IPS DF 6.9 (cell line): ENCODE data around the gene SGPL1.

Experiments used
- DNase-seq: peaks from one replicate; pipeline ENCODE4 v3.0.0-alpha.2; 2013; ENCODE audit warnings: low read depth, low spot score
- H3K27ac ChIP-seq: one replicate; pipeline ENCODE4 v1.5.1; 2013; ENCODE audit warnings: low read length, control low read depth
- H3K27me3 ChIP-seq: 2 replicates; pipeline ENCODE4 v1.6.1; 2013; ENCODE audit warnings: mild to moderate bottlenecking, low read length; ENCODE audit not compliant: control insufficient read depth, insufficient read depth
- H3K36me3 ChIP-seq: 2 replicates; pipeline ENCODE4 v1.6.1; 2013; ENCODE audit warnings: low read length; ENCODE audit not compliant: control insufficient read depth, insufficient read depth
- H3K4me1 ChIP-seq: 2 replicates; pipeline ENCODE4 v1.6.1; 2013; ENCODE audit warnings: low read length; ENCODE audit not compliant: control insufficient read depth, insufficient read depth
- H3K4me3 ChIP-seq: 2 replicates; pipeline ENCODE4 v1.5.1; 2013; ENCODE audit warnings: mild to moderate bottlenecking, low read length
- H3K9me3 ChIP-seq: 2 replicates; pipeline ENCODE4 v1.6.1; 2013; ENCODE audit warnings: low read length, inconsistent platforms; ENCODE audit not compliant: control insufficient read depth, insufficient read depth
- WGBS: extraction: QIAGEN DNeasy Blood & Tissue Kit; methylation state at CpG from one replicate; pipeline ENCODE4 v1.1.7; 2013; ENCODE audit warnings: mixed read lengths, missing lambda C conversion rate; ENCODE audit not compliant: insufficient read length, insufficient coverage; 5-methylcytosine and 5-hydroxymethylcytosine counted together

Gene SGPL1

DNA sequence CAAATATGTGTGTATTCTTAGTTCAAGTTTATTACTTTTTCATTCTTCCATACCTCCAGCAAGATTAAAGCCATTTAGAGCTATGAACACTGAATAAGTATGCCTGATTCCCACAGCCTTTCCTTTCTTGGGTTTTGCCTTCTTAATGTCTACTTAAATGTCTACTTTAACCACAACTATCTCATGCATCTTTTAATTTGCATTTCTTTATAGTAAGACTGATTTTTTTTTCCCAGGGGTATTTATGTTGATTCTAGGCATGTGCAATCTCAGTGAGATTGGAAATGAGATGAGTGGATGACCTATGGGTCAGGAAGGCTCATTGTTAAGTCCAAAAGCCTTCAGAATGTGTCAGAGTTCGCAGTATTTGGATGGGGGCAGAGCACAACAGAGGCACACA lies 69.0 kb downstream of the SGPL1 start:
- no peaks in the 10 kb centered on the region for H3K9me3 ChIP-seq
- no CpG with 5 or more reads among the region's 1 CpG for WGBS
- H3K27me3 ChIP-seq = no peaks in the 10 kb centered on the region
- DNase-seq = no peak
- no peak overlapping the region for H3K27ac ChIP-seq
- peaks cover 2% of the 10 kb centered on the region; the same call in 1 of the 2 replicates for H3K4me1 ChIP-seq
- no peak overlapping the region for H3K4me3 ChIP-seq
- H3K36me3 ChIP-seq = no peaks in the 10 kb centered on the region

DNA sequence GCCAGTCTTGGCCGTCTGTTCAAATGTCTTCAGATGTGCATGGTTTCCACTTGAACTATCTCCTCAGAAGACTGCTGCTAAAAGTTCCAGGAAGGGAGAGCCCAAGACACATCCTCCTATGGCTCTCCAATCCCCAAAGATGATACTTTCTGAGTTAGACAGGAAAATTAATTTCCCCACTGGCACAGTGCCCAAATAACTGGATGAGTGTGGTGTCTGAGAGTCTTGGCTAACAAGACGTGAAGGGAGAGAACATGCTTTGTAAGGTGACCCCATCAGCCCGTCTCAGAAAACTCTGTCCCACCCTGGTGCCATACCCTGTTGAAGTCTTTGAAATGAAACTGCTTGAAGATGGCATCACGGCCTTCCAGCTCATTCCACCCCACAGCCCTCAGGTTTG lies 69.7 kb downstream of the SGPL1 start:
- peaks cover 2% of the 10 kb centered on the region; the same call in 1 of the 2 replicates for H3K4me1 ChIP-seq
- H3K27me3 ChIP-seq = no peaks in the 10 kb centered on the region
- no peak for DNase-seq
- no peak overlapping the region for H3K27ac ChIP-seq
- no peaks in the 10 kb centered on the region for H3K9me3 ChIP-seq
- no CpG with 5 or more reads among the region's 4 CpGs for WGBS
- no peaks in the 10 kb centered on the region for H3K36me3 ChIP-seq
- H3K4me3 ChIP-seq = no peak overlapping the region

DNA sequence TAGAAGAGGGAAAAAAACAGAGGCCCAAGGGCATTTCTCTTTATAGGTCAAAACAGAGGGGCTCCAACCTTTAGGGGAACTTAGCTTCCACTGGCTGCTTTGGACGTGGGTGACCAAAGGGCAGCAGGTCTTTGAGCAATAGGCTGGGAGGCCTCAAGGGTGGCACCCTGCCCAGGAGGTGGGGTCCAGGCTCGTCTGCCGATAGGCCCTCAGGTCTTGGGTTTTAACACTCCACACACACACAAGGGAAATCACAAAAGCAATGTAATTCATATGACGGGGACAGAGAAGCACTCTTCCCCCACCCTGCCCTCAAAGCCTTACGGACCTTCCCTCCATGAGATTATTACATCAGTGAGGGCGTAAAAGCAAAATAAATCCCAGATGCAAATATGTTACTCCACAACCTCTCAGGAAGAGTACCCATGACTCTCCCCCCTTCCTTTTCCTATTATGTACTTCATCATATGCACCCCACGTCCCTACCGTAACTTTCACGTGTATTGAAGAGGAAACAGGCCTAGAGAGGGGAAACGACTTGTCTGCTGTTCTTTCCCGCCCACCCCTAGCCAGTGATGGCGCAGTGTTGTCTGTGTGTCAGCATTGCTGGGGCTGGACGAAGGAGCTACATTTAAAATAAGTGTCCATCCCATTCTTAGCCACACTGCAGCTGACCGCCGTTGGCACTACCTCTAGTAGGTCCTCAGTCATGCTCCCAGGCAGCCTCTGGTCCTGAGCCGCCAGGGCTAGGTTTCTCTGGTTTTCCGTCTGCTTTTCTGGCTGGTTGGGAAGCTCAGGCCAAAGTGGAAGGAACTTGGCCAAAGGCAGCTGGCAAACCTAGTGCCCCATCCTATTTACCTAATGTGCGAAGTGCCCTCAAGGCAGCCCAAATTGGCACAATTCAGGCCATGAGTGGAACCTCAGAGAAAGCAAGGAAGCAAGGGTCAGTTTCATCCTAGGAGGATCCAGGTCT lies 70.5 kb downstream of the SGPL1 start:
- peaks cover 2% of the 10 kb centered on the region; the same call in 1 of the 2 replicates for H3K4me1 ChIP-seq
- no peaks in the 10 kb centered on the region for H3K27me3 ChIP-seq
- no CpG with 5 or more reads among the region's 18 CpGs for WGBS
- no peaks in the 10 kb centered on the region for H3K9me3 ChIP-seq
- DNase-seq = no peak
- no peak overlapping the region for H3K27ac ChIP-seq
- H3K36me3 ChIP-seq = no peaks in the 10 kb centered on the region
- H3K4me3 ChIP-seq = no peak overlapping the region

DNA sequence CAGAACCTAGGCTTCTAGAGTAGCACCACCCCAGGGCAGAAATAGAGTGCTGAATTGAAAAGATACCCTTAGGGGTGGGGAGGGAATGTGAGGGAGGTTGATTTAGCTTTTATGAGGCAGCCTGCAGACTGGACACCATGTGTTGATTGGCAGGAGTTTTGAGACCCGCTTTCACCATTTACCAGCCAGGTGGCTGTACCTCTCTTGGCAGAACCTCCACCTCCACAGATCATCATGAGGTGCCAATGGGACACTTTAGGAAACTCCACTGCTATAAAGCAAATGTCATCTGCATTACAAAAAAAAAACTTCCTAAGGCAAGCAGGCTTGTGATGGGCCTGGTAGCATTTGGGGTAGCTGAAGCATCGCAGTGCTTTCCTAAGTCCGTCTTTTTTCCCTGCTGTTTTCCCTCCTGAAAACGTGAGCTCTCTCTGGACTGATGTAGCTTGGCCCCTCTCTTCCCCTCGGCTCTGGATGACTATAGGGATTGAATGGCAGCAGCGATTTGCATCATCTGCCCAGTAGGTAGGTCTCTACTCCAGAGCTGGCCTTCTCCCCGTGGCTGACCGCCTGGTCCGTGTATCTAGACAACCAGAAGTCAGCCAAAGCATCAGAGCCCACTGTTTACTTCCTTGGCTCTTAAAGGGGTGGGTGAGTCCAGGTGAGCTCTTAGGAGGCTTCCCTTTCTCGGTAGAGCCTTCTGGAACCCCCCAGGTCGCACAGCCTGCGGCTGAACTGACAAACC lies 71.3 kb downstream of the SGPL1 start:
- Histone ChIP-seq H3K27ac (no peak overlapping the region), H3K9me3 (no peaks in the 10 kb centered on the region)
- WGBS = no CpG with 5 or more reads among the region's 12 CpGs

GRCh38 chr10:70887804-70888800 lies 72.4 kb downstream of the SGPL1 start, which contains the start of gene PCBD1:
Gene PCBD1 (minus strand): TSS chr10:70888565. CDS start chr10:70888533, 32 bp downstream.
- Histone ChIP-seq H3K4me1 (peaks cover 2% of the 10 kb centered on the region; the same call in 1 of the 2 replicates), H3K36me3 (no peaks in the 10 kb centered on the region), H3K4me3 (peak within 1 kb of the TSS; percentile 67; the same call in 1 of the 2 replicates), H3K27ac (no peak within 1 kb of the TSS), H3K27me3 (no peaks in the 10 kb centered on the region), H3K9me3 (no peaks in the 10 kb centered on the region)
- DNase-seq = no peak
- no CpG with 5 or more reads among the region's 85 CpGs for WGBS

More for the DNA sequence above, 71.3 kb downstream of the SGPL1 start:
- no peak for DNase-seq
- Histone ChIP-seq H3K4me3 (peak overlapping the region; percentile 67; the same call in 1 of the 2 replicates), H3K36me3 (no peaks in the 10 kb centered on the region), H3K4me1 (peaks cover 2% of the 10 kb centered on the region; the same call in 1 of the 2 replicates), H3K27me3 (no peaks in the 10 kb centered on the region)

- Histone ChIP-seq H3K27me3 (no peaks in the 10 kb centered on the region), H3K4me1 (peaks cover 4% of the 10 kb centered on the region; the same call in 1 of the 2 replicates), H3K9me3 (no peaks in the 10 kb centered on the region), H3K27ac (no peak overlapping the region), H3K36me3 (no peaks in the 10 kb centered on the region), H3K4me3 (no peak overlapping the region)
- DNase-seq = no peak
- no CpG with 5 or more reads among the region's 3 CpGs for whole genome bisulfite sequencing
Measured at GRCh38 chr10:70889291-70889690, 73.5 kb downstream of the SGPL1 start.

GRCh38 chr10:70890917-70891431 lies 75.2 kb downstream of the SGPL1 start:
- H3K36me3 ChIP-seq = no peaks in the 10 kb centered on the region
- no peak overlapping the region for H3K4me3 ChIP-seq
- peaks cover 4% of the 10 kb centered on the region; the same call in 1 of the 2 replicates for H3K4me1 ChIP-seq
- H3K9me3 ChIP-seq = no peaks in the 10 kb centered on the region
- H3K27ac ChIP-seq = no peak overlapping the region
- DNase-seq = no peak
- no peaks in the 10 kb centered on the region for H3K27me3 ChIP-seq
- no CpG with 5 or more reads among the region's 7 CpGs for WGBS

DNA sequence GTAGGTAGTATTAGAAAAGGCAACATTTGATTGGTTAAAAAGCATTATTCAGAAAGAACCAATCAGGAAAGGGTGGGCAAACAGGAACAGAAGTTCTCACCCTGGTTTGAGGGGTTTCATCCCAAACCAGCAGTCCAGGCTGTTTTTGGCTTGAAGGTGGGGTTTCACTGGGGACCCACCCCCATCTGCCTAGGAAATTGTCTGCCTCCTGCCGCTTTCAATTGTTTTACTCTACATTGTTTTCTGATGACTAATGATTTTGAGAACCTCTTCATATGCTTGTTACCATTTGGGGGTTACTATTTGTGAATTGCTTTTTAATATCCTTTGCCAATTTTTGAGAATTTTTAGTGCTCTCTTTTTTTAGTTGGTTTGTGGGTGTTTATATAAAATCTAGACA lies 75.9 kb downstream of the SGPL1 start:
- WGBS = no CpG with 5 or more reads among the region's 1 CpG
- Histone ChIP-seq H3K27me3 (no peaks in the 10 kb centered on the region), H3K4me1 (peaks cover 4% of the 10 kb centered on the region; the same call in 1 of the 2 replicates), H3K4me3 (no peak overlapping the region), H3K9me3 (no peaks in the 10 kb centered on the region), H3K27ac (no peak overlapping the region), H3K36me3 (no peaks in the 10 kb centered on the region)
- DNase-seq = no peak

GRCh38 chr10:70892631-70893030 lies 76.9 kb downstream of the SGPL1 start:
- H3K27me3 ChIP-seq = no peaks in the 10 kb centered on the region
- no peak overlapping the region for H3K4me3 ChIP-seq
- H3K36me3 ChIP-seq = no peaks in the 10 kb centered on the region
- no peak overlapping the region for H3K27ac ChIP-seq
- no peaks in the 10 kb centered on the region for H3K9me3 ChIP-seq
- no peak for DNase-seq
- WGBS = no CpG with 5 or more reads among the region's 4 CpGs
- 0 out of 2 replicates have a peak, but pooled peaks cover 2% of the 10 kb centered on the region for H3K4me1 ChIP-seq
